Vagina (tissue), 2 donors: ENCODE data around the gene OR12D1.

Experiments
- POLR2AphosphoS5 ChIP-seq, 2 donors: sonication (generic); formaldehyde crosslinking; IDR thresholded peaks; one replicate each; pipeline ENCODE4 v1.9.0; 2017; ENCODE audit warnings: antibody characterized with exemption in 2 of 2, mild to moderate bottlenecking in 2 of 2, low read depth in 1 of 2; ENCODE audit not compliant: insufficient read depth in 1 of 2
- TF ChIP-seq, protein P1 (sequence below), 3 experiments: fragments of 450-650 bp in 2 of 3; fragments of 200-600 bp in 1 of 3; sonication (generic) in 1 of 3; IDR thresholded peaks; one replicate each; pipeline ENCODE4 v1.5.1; 2017 to 2019; ENCODE audit warnings: antibody characterized with exemption in 3 of 3, mild to moderate bottlenecking in 2 of 3, moderate library complexity in 2 of 3

DNA sequence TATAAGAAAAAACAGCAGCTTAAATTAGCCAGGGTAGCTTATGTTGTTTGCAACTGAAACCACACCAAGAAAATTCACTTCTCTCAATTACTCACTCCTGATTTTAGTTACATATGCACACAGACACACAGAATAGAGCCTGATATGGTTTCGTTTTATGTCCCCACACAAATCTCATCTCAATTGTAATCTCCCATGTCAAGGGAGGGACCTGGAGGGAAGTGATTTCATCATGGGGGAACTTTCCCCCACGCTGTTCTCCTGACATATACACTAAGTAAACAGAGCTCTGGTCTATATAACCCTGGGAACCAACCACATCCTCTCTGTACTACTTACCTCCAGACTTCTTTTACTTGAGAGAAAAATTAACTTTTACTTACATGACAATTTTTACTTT is 9.8 kb downstream of the OR12D1 start:
- TF ChIP-seq, protein P1, sequence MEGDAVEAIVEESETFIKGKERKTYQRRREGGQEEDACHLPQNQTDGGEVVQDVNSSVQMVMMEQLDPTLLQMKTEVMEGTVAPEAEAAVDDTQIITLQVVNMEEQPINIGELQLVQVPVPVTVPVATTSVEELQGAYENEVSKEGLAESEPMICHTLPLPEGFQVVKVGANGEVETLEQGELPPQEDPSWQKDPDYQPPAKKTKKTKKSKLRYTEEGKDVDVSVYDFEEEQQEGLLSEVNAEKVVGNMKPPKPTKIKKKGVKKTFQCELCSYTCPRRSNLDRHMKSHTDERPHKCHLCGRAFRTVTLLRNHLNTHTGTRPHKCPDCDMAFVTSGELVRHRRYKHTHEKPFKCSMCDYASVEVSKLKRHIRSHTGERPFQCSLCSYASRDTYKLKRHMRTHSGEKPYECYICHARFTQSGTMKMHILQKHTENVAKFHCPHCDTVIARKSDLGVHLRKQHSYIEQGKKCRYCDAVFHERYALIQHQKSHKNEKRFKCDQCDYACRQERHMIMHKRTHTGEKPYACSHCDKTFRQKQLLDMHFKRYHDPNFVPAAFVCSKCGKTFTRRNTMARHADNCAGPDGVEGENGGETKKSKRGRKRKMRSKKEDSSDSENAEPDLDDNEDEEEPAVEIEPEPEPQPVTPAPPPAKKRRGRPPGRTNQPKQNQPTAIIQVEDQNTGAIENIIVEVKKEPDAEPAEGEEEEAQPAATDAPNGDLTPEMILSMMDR (IDR thresholded peaks at IDR 0.05): no peak
- no peak for TF ChIP-seq POLR2AphosphoS5 (IDR thresholded peaks at IDR 0.05; ENCODE audit: insufficient read depth in 1 of 2, low read depth in 1 of 2)
